SU-DHL-6 (cell line): ENCODE measurements around the gene CELA2B.

ENCODE experiments used
- EZH2phosphoT487 ChIP-seq: fragments of 200-600 bp; sonication (generic), shearing (Covaris generic); conservative IDR thresholded peaks from 2 replicates; pipeline ENCODE4 v1.6.1; 2018; ENCODE audit warnings: mild to moderate bottlenecking, antibody characterized with exemption, low read length, moderate library complexity, mixed read lengths
- TF ChIP-seq, protein P1 (sequence below): fragments of 200-600 bp; sonication (generic); IDR thresholded peaks from one replicate; pipeline ENCODE4 v1.5.1; 2017; ENCODE audit warnings: antibody characterized with exemption, mild to moderate bottlenecking, low read length, moderate library complexity; ENCODE audit not compliant: insufficient read depth, poor library complexity, severe bottlenecking

DNA sequence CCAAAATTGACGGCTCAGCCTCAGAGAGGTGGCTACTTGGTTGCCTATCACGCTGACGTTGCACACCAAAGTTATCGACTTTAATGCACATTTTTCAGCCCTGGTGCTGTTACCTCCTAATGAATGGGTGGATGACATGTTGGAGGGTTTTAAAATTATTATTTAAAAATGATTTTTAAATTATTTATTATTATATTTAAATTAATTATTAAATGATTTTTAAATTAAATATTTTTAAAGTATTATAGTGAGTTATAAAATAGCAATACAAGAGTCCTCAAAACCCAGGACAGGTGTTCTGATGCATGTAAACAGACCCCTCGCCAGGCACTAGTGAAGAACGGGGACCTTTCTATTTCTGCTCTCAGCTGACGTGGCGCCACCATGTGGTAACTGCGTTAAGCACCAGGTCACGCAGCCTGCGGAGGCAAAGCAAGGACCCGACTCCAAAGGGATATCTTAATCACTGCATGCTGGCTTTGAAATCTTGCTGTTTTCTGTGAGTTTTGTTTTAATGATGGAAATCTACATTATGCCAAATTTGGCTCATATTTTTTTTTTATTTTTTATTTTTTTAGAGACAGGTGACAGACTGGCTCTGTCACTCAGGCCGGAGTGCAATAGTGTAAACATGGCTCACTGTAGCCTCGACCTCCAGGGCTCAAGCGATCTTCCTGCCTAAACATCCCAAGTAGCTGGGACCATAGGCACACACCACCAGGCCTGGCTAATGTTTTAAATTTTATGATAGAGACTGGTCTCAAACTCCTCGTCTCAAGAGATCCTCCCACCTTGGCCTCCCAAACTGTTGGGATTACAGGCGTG is 25.5 kb downstream of the CELA2B start:
- TF ChIP-seq, protein P1, sequence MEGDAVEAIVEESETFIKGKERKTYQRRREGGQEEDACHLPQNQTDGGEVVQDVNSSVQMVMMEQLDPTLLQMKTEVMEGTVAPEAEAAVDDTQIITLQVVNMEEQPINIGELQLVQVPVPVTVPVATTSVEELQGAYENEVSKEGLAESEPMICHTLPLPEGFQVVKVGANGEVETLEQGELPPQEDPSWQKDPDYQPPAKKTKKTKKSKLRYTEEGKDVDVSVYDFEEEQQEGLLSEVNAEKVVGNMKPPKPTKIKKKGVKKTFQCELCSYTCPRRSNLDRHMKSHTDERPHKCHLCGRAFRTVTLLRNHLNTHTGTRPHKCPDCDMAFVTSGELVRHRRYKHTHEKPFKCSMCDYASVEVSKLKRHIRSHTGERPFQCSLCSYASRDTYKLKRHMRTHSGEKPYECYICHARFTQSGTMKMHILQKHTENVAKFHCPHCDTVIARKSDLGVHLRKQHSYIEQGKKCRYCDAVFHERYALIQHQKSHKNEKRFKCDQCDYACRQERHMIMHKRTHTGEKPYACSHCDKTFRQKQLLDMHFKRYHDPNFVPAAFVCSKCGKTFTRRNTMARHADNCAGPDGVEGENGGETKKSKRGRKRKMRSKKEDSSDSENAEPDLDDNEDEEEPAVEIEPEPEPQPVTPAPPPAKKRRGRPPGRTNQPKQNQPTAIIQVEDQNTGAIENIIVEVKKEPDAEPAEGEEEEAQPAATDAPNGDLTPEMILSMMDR, result peak; percentile 47
- TF ChIP-seq EZH2phosphoT487, result no peak
